Heart right ventricle (tissue), 16 donors: ENCODE results near the gene TUBB4B. TPM values are rescaled to one million over a fixed set of nuclear protein-coding genes. Genes with fewer than 3 reads are reported as not detected.

Experiments
- ATAC-seq, 8 donors: fragments of 200-7000 bp; cut with Tn5 transposase; one replicate each; pipeline ENCODE4 v1.9.1; 2020; ENCODE audit warnings: mild to moderate bottlenecking in 8 of 8, moderate library complexity in 8 of 8, moderate number of reproducible peaks in 1 of 8
- DNase-seq, 2 donors: peaks; one replicate each; pipeline ENCODE4 v3.0.0-alpha.2; 2020
- H3K27ac ChIP-seq, 10 donors: fragments of 200-600 bp; sonication (generic) in 2 of 10; one replicate each; pipeline versions ENCODE4 v1.5.0 to v1.8.0; 2020 to 2022; ENCODE audit warnings: mild to moderate bottlenecking in 3 of 10
- H3K27me3 ChIP-seq, 7 donors: fragments of 200-600 bp; one replicate each; pipeline ENCODE4 v1.8.0; 2021 to 2022; ENCODE audit warnings: mild to moderate bottlenecking in 2 of 7
- H3K36me3 ChIP-seq, 9 donors: fragments of 200-600 bp; sonication (generic) in 1 of 9; one replicate each; pipeline versions ENCODE4 v1.5.0 to v1.8.0; 2020 to 2022; ENCODE audit warnings: mild to moderate bottlenecking in 2 of 9
- H3K4me1 ChIP-seq, 9 donors: fragments of 200-600 bp; sonication (generic) in 1 of 9; one replicate each; pipeline versions ENCODE4 v1.5.0 to v1.8.0; 2020 to 2022; ENCODE audit warnings: mild to moderate bottlenecking in 4 of 9
- H3K4me3 ChIP-seq, 10 donors: fragments of 200-600 bp; sonication (generic) in 2 of 10; one replicate each; pipeline versions ENCODE4 v1.5.0 to v1.8.0; 2020 to 2022; ENCODE audit warnings: mild to moderate bottlenecking in 7 of 10, moderate library complexity in 2 of 10
- H3K9me3 ChIP-seq, 11 donors: fragments of 200-600 bp in 10 of 11; sonication (generic) in 2 of 11; one replicate each; pipeline versions ENCODE4 v1.5.0 to v1.8.0; 2013 to 2022; ENCODE audit warnings: mild to moderate bottlenecking in 2 of 11, control low read depth in 1 of 11, moderate library complexity in 1 of 11
- WGBS, 2 donors: extraction: QIAGEN DNeasy Blood & Tissue Kit; methylation state at CpG; one replicate each; pipeline ENCODE4 v1.1.7; 2013; ENCODE audit warnings: inconsistent platforms in 1 of 2; 5-methylcytosine and 5-hydroxymethylcytosine counted together
- intact Hi-C, 10 donors: fragments of 100-400 bp; cut with DNase I; formaldehyde crosslinking; loops; one replicate each; pipeline versions ENCODE4 v1.11.1 to v1.14.2; 2022
- polyA plus RNA-seq, 2 donors: library from polyadenylated mRNA; stranded (reverse); fragments of 200-250 nt; gene quantifications; one replicate each; pipeline ENCODE4 v1.2.3, GENCODE V29; 2013
- total RNA-seq, 10 donors: library from RNA; stranded (reverse); fragmentation: NEBNext Ultra II Directional in 3 of 10; extraction: Animal tissue kit (Norgen Biotek cat#: 25700) in 3 of 10; gene quantifications; one replicate each; pipeline versions ENCODE4 v1.2.1 to v1.2.4, GENCODE V29; 2021 to 2023
- TF ChIP-seq, protein P1 (sequence below), 9 donors: fragments of 200-600 bp; sonication (generic) in 2 of 9; IDR thresholded peaks; one replicate each; pipeline versions ENCODE4 v1.5.0 to v1.8.0; 2021 to 2022; ENCODE audit warnings: antibody characterized with exemption in 9 of 9, mild to moderate bottlenecking in 5 of 9, moderate library complexity in 1 of 9
- donor health status: Arrhythmogenic right ventricular cardiomyopathy.
- donor health status: ischemic (EF 13 %, LVEDD 7.1; RV severe dilation, severe dysfunction).
- donor health status: healthy with polysubstance abuse.
- donor health status: DM: no; HTN: yes; CAD: no.
- donor health status: DM: no; HTN: no; CAD: no.
- donor health status: ischemic (EF 25% LVEDD 6.9; RV normal size, moderate dysfunction).
- donor health status: ischemic (EF 25% LVEDD 5.7; RV mildly dilated, moderate dysfunction).
- donor health status: healthy.
- donor health status: DM: yes; HTN: yes; CAD: no.
- donor health status: Ischemic cardiomyopathy.
- donor health status: ischemic (EF 35%, LVEDD 5.7; RV mildly dilated, moderate dysfunction).
- donor health status: nonischemic (EF 11% LVEDD 7.7; RV severe dilation, severe dysfunction).
- donor health status: DM: yes; HTN: yes; CAD: no.
- donor health status: PGD.
- donor health status: ischemic (EF 29% LVEDD 5.4; RV normal size, mild dysfunction).
- donor health status: nonischemic (EF 23%, LVEDD 6.1; RV moderate dilation, normal function).

Gene TUBB4B
- total and polyA plus RNA-seq, 12 donors, result 211 to 992 (median 355) TPM

DNA sequence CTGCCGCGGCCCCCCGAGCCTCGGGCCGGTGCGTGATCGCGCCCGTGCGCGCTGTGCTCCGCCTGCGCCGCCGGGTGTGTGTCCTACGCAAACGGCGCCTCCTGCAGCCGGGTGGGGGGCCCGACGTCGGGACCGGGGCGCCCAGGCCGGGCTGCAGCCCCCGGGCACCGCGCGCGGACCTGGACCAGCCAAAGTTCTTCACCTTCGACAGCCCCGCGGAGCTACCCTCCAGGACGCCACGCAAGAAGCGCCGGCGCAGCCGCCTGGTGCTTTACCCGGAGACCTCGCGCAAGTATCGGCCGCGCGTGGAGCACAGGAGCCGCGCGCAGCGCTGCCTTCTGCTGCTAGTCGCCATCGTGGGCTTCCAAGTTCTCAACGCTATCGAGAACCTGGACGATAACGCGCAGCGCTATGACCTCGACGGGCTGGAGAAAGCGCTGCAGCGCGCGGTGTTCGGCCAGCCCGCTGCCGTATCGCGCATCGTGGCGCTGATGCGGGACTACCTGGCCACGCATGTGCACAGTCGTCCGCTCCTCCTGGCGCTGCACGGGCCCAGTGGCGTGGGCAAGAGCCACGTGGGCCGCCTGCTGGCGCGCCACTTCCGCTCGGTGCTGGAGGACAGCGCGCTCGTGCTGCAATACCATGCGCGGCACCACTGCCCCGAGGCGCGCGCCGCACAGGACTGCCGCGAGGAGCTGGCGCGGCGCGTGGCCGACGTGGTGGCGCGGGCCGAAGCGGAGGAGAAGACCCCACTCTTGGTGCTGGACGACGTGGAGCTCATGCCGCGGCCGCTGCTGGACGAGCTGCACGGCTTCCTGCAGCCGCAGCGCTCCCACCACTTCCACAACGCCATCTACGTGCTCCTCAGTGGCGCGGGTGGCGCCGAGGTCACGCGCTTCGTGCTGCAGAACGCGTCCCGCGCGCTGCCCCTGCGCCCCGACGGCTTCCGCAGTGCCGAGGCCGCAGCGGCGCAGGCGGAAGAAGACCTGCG is 37.9 kb downstream of the TUBB4B start:
- intact Hi-C loops, result no loop called here
- Histone ChIP-seq H3K4me1 (peaks cover 28 to 81% (median 53%) of the 10 kb centered on the region in 9 donors), H3K9me3 (no peaks in the 10 kb centered on the region), H3K27me3 (no peaks in the 10 kb centered on the region), H3K36me3 (peaks cover 0 to 52% (median 3%) of the 10 kb centered on the region in 9 donors), H3K4me3 (peak overlapping the region in 9 of 10 donors; percentile 37 to 70 (median 63)), H3K27ac (peak overlapping the region; percentile 91 to 100 (median 98))
- ATAC-seq, result no peak
- 72 to 74% methylated on average over 133 to 139 of the region's 139 CpGs for WGBS, 2 donors
- TF ChIP-seq, protein P1, sequence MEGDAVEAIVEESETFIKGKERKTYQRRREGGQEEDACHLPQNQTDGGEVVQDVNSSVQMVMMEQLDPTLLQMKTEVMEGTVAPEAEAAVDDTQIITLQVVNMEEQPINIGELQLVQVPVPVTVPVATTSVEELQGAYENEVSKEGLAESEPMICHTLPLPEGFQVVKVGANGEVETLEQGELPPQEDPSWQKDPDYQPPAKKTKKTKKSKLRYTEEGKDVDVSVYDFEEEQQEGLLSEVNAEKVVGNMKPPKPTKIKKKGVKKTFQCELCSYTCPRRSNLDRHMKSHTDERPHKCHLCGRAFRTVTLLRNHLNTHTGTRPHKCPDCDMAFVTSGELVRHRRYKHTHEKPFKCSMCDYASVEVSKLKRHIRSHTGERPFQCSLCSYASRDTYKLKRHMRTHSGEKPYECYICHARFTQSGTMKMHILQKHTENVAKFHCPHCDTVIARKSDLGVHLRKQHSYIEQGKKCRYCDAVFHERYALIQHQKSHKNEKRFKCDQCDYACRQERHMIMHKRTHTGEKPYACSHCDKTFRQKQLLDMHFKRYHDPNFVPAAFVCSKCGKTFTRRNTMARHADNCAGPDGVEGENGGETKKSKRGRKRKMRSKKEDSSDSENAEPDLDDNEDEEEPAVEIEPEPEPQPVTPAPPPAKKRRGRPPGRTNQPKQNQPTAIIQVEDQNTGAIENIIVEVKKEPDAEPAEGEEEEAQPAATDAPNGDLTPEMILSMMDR (IDR thresholded peaks at IDR 0.05), result no peak
- DNase-seq, result peak in 1 of 2 donors; percentile 22

DNA sequence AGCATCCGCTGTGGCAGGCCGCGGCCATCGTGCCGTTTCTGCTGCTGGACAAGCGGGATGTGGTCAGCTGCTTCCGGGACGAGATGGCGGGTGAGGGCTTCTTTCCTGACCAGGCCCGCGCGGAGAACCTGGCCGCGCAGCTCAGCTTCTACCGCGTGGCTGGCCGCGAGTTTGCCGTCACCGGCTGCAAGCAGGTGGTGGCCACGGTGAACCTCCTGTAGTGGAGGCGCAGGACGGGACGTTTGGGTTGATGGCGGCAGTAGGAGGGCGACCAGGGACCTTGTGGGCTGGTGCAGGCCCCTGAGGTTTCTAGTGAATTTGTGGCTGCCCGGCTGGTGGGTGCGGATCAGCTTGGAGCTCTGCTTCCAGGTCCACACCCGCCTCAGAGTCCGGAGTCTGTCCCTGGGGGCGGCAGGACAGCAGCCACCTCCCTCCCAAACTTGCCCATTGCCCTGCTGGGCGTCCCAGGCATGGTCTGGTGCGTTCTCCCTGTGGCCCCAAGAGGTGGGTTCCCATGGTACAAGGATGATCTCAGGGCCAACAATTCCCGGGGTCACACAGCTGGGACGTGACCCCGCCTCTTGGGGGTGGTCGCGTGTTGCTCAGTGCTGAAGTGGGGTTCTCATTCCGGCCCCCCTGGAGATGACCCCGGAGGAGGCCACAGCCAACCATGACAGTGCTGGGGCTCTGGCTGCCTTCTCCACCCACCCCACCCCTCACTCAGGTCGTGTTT is 38.8 kb downstream of the TUBB4B start:
- ATAC-seq, result no peak
- intact Hi-C loops, result no loop called here
- no peaks in the 10 kb centered on the region for H3K27me3 ChIP-seq

GRCh38 chr9:137280474-137281344 is 39.6 kb downstream of the TUBB4B start:
- Histone ChIP-seq H3K36me3 (peaks cover 0 to 50% (median 3%) of the 10 kb centered on the region in 9 donors), H3K4me1 (peaks cover 21 to 69% (median 39%) of the 10 kb centered on the region in 9 donors), H3K4me3 (peak overlapping the region in 4 of 10 donors; percentile 5 to 10 (median 8)), H3K27me3 (no peaks in the 10 kb centered on the region), H3K9me3 (peaks cover 0 to 4% (median 0%) of the 10 kb centered on the region in 11 donors), H3K27ac (no peak overlapping the region)
- DNase-seq, result peak in 1 of 2 donors; percentile 39
- intact Hi-C loops, result no loop called here
- ATAC-seq, result peak in 1 of 8 donors; percentile 5
- 44 to 47% methylated on average over 80 to 85 of the region's 85 CpGs for WGBS, 2 donors
- TF ChIP-seq, protein P1 (IDR thresholded peaks at IDR 0.05), result peak in 8 of 9 donors; percentile 25 to 61 (median 53)

More for the DNA sequence above, 38.8 kb downstream of the TUBB4B start:
- Histone ChIP-seq H3K4me1 (peaks cover 25 to 73% (median 46%) of the 10 kb centered on the region in 9 donors), H3K9me3 (no peaks in the 10 kb centered on the region), H3K36me3 (peaks cover 0 to 50% (median 3%) of the 10 kb centered on the region in 9 donors), H3K27ac (no peak overlapping the region), H3K4me3 (no peak overlapping the region)
- TF ChIP-seq, protein P1 (IDR thresholded peaks at IDR 0.05), result no peak
- WGBS, 2 donors, result 84 to 91% methylated on average over 41 of the region's 41 CpGs
- no peak for DNase-seq
